ENCODE measurements around the gene DDX60. TPM values are rescaled to one million over a fixed set of nuclear protein-coding genes. Genes with fewer than 3 reads are reported as not detected.
"Not testable (repeated sequence)": the region's sequence is repeated elsewhere in the genome, so short reads cannot be mapped to it uniquely, and the experiment has no call there.

The DDX60 gene
- total RNA-seq, 1 donor from 2014 or later = 27.6 TPM

GRCh38 chr4:168334053-168334452, 15.5 kb upstream of the DDX60 start:
- intact Hi-C loops (cut with DNase I) = no loop called here
- no peaks in the 10 kb centered on the region for H3K36me3 ChIP-seq
- no peak for ATAC-seq
- H3K4me3 ChIP-seq = no peak overlapping the region
- no peaks in the 10 kb centered on the region for H3K9me3 ChIP-seq
- H3K27me3 ChIP-seq = no peaks in the 10 kb centered on the region
- no peaks in the 10 kb centered on the region for H3K4me1 ChIP-seq
- DNase-seq = no peak
- TF ChIP-seq CTCF (IDR thresholded peaks at IDR 0.05) = no peak
- H3K27ac ChIP-seq = no peak overlapping the region

- H3K27ac ChIP-seq; intact Hi-C loops (cut with DNase I); H3K4me1 ChIP-seq; DNase-seq; ATAC-seq; H3K36me3 ChIP-seq; H3K4me3 ChIP-seq; H3K9me3 ChIP-seq; H3K27me3 ChIP-seq: not testable (repeated sequence)
Measured at GRCh38 chr4:168330575-168330974, 12.0 kb upstream of the DDX60 start.

GRCh38 chr4:168325591-168325990, 7.0 kb upstream of the DDX60 start:
- ATAC-seq (no peak), DNase-seq (no peak)
- intact Hi-C loops (cut with DNase I) = no loop called here
- H3K4me1 ChIP-seq = no peaks in the 10 kb centered on the region
- TF ChIP-seq CTCF (IDR thresholded peaks at IDR 0.05) = no peak
- H3K36me3 ChIP-seq = no peaks in the 10 kb centered on the region
- H3K27me3 ChIP-seq = no peaks in the 10 kb centered on the region
- H3K27ac ChIP-seq = no peak overlapping the region
- H3K9me3 ChIP-seq = no peaks in the 10 kb centered on the region
- no peak overlapping the region for H3K4me3 ChIP-seq

GRCh38 chr4:168321006-168321405, 2.5 kb upstream of the DDX60 start:
- no peak for TF ChIP-seq CTCF (IDR thresholded peaks at IDR 0.05)

GRCh38 chr4:168319486-168320019, 1.0 kb upstream of the DDX60 start:
- no peak for DNase-seq
- Histone ChIP-seq H3K27ac (peak overlapping the region; percentile 100), H3K4me3 (no peak overlapping the region), H3K27me3 (no peaks in the 10 kb centered on the region), H3K36me3 (no peaks in the 10 kb centered on the region), H3K9me3 (no peaks in the 10 kb centered on the region), H3K4me1 (no peaks in the 10 kb centered on the region)
- no peak for TF ChIP-seq CTCF (IDR thresholded peaks at IDR 0.05)
- no peak for ATAC-seq
- intact Hi-C loops (cut with DNase I) = no loop called here

More at GRCh38 chr4:168321006-168321405, 2.5 kb upstream of the DDX60 start:
- Histone ChIP-seq H3K27ac (no peak overlapping the region), H3K36me3 (no peaks in the 10 kb centered on the region), H3K27me3 (no peaks in the 10 kb centered on the region), H3K9me3 (no peaks in the 10 kb centered on the region), H3K4me3 (no peak overlapping the region), H3K4me1 (no peaks in the 10 kb centered on the region)
- DNase-seq (no peak), ATAC-seq (no peak)
- intact Hi-C loops (cut with DNase I) = no loop called here

- peak overlapping the region; percentile 100 for H3K27ac ChIP-seq
- no peaks in the 10 kb centered on the region for H3K4me1 ChIP-seq
- H3K9me3 ChIP-seq = no peaks in the 10 kb centered on the region
- H3K4me3 ChIP-seq = peak overlapping the region; percentile 85
- DNase-seq (no peak), ATAC-seq (no peak)
- no peaks in the 10 kb centered on the region for H3K27me3 ChIP-seq
- intact Hi-C loops (cut with DNase I) = no loop called here
- H3K36me3 ChIP-seq = no peaks in the 10 kb centered on the region
- TF ChIP-seq CTCF (IDR thresholded peaks at IDR 0.05) = no peak
Measured at GRCh38 chr4:168317621-168318020, 931 bp downstream of the DDX60 start.
